ENCODE measurements around the gene SIRPB2. TPM values are rescaled to one million over a fixed set of nuclear protein-coding genes. Genes with fewer than 3 reads are reported as not detected.
A peak's percentile ranks its signal among the peaks of the same experiment; 100 is the strongest.

The SIRPB2 gene
- total and polyA plus RNA-seq, 2 donors (not counting 3 experiments of a cell fraction or from before 2014, with no cell fraction given): 9.5 to 19.7 TPM

- intact Hi-C loops (cut with micrococcal nuclease) (loop anchor here (1.0 kb wide), 1 partner anchor 28 kb away; no protein-coding TSS in a partner anchor), dilution Hi-C loops (cut with MboI; ENCODE audit: extremely low pct_ligation_motif_present, low sequenced_read_pairs) (no loop called here)
- H3K27ac ChIP-seq (ENCODE audit: insufficient read depth, low read depth, low read length): no peak overlapping the region
- peak; percentile 33 for FAIRE-seq
- no TSS peak for BruUV-seq (replicated peaks)
- H3K36me3 ChIP-seq (ENCODE audit: control insufficient read depth in 2 of 2, extremely low read depth in 1 of 2, insufficient read depth in 2 of 2, low read length in 2 of 2): peaks cover 0 to 10% of the 10 kb centered on the region in 2 experiments
- H3K9ac ChIP-seq (replicated peaks; ENCODE audit: extremely low read depth, insufficient read depth, low read length): no peak overlapping the region
- no peaks in the 10 kb centered on the region for H3K9me1 ChIP-seq (replicated peaks; ENCODE audit: control insufficient read depth, extremely low read depth, insufficient read depth, low read length)
- no peaks in the 10 kb centered on the region for H3K79me2 ChIP-seq (ENCODE audit: control insufficient read depth, insufficient read depth, low read length)
- no peak for DNase-seq (ENCODE audit: low read depth, low spot score)
- no peak overlapping the region for H3K4me2 ChIP-seq (ENCODE audit: insufficient read depth, low read length)
- peaks cover 14% of the 10 kb centered on the region for H3K4me1 ChIP-seq (ENCODE audit: control insufficient read depth, extremely low read depth, insufficient read depth, low read length)
- H3K27me3 ChIP-seq (ENCODE audit: control insufficient read depth in 2 of 2, insufficient read depth in 2 of 2, low read length in 2 of 2): no peaks in the 10 kb centered on the region
- ChIA-PET POLR2A (no interaction called here), CTCF (interaction anchor here (1.3 to 14.3 kb wide), 4 partner anchors 12 to 29 kb away, joined by 3 to 229 read pairs (median 8); partner anchors contain the start of gene SIRPB2)
- H3K9me3 ChIP-seq (replicated peaks; ENCODE audit: control insufficient read depth, insufficient read depth, low read length): no peaks in the 10 kb centered on the region
- H2AFZ ChIP-seq (ENCODE audit: low read depth, low read length): no peak overlapping the region
- TF ChIP-seq POLR2A (IDR thresholded peaks at IDR 0.05; ENCODE audit: low read depth, low read length): no peak
- no peak for TF ChIP-seq POLR2AphosphoS5 (IDR thresholded peaks at IDR 0.05; ENCODE audit: insufficient read depth, low read depth, low read length)
- TF ChIP-seq, protein P1, sequence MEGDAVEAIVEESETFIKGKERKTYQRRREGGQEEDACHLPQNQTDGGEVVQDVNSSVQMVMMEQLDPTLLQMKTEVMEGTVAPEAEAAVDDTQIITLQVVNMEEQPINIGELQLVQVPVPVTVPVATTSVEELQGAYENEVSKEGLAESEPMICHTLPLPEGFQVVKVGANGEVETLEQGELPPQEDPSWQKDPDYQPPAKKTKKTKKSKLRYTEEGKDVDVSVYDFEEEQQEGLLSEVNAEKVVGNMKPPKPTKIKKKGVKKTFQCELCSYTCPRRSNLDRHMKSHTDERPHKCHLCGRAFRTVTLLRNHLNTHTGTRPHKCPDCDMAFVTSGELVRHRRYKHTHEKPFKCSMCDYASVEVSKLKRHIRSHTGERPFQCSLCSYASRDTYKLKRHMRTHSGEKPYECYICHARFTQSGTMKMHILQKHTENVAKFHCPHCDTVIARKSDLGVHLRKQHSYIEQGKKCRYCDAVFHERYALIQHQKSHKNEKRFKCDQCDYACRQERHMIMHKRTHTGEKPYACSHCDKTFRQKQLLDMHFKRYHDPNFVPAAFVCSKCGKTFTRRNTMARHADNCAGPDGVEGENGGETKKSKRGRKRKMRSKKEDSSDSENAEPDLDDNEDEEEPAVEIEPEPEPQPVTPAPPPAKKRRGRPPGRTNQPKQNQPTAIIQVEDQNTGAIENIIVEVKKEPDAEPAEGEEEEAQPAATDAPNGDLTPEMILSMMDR (IDR thresholded peaks at IDR 0.05; ENCODE audit: extremely low read depth in 1 of 2, insufficient read depth in 1 of 2, low read depth in 1 of 2, low read length in 2 of 2): peak; percentile 14 to 30
- TF ChIP-seq GATA2 (IDR thresholded peaks at IDR 0.05; ENCODE audit: insufficient read depth, insufficient read length, low read depth, low read length): no peak
- H4K20me1 ChIP-seq (replicated peaks; ENCODE audit: control insufficient read depth, extremely low read depth, insufficient read depth, low read length): no peaks in the 10 kb centered on the region
- H3K4me3 ChIP-seq (replicated peaks in 1 of 3; ENCODE audit: insufficient read depth in 1 of 3, low read depth in 1 of 3, low read length in 3 of 3): no peak overlapping the region
These were observed 16.2 kb downstream of the SIRPB2 start for GRCh38 chr20:1474817-1475603.

DNA sequence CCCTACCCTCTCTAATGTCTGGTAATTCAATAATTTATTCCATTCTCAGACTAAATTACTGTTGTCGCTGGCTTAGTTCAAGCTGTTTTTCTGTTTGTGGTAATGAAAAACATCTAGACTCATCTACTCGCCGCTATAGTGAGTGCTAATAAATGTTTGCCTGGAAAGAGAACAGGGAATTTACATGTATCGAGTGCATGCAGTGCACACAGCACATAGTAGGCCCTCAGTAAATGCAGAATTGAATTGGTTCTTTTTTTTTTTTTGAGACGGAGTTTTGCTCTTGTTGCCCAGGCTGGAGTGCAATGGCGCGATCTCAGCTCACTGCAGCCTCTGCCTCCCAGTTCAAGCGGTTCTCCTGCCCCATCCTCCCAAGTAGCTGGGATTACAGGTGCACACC lies 16.9 kb downstream of the SIRPB2 start:
- intact Hi-C loops (cut with micrococcal nuclease): no loop called here
- no TSS peak for BruUV-seq (replicated peaks)
- FAIRE-seq: no peak

More for the DNA sequence above, 16.9 kb downstream of the SIRPB2 start:
- CTCF ChIA-PET: interaction anchor here (1.3 to 14.3 kb wide), 5 partner anchors 12 to 303 kb away, joined by 3 to 229 read pairs (median 6); partner anchors contain the start of gene SIRPB2
- Histone ChIP-seq H4K20me1 (replicated peaks; ENCODE audit: control insufficient read depth, extremely low read depth, insufficient read depth, low read length) (no peaks in the 10 kb centered on the region), H3K36me3 (ENCODE audit: control insufficient read depth in 2 of 2, extremely low read depth in 1 of 2, insufficient read depth in 2 of 2, low read length in 2 of 2) (peaks cover 0 to 8% of the 10 kb centered on the region in 2 experiments), H3K4me2 (ENCODE audit: insufficient read depth, low read length) (no peak overlapping the region), H3K9ac (replicated peaks; ENCODE audit: extremely low read depth, insufficient read depth, low read length) (no peak overlapping the region), H3K4me1 (ENCODE audit: control insufficient read depth, extremely low read depth, insufficient read depth, low read length) (peaks cover 19% of the 10 kb centered on the region), H3K27ac (ENCODE audit: insufficient read depth, low read depth, low read length) (no peak overlapping the region), H2AFZ (ENCODE audit: low read depth, low read length) (no peak overlapping the region), H3K9me1 (replicated peaks; ENCODE audit: control insufficient read depth, extremely low read depth, insufficient read depth, low read length) (no peaks in the 10 kb centered on the region), H3K9me3 (replicated peaks; ENCODE audit: control insufficient read depth, insufficient read depth, low read length) (no peaks in the 10 kb centered on the region), H3K79me2 (ENCODE audit: control insufficient read depth, insufficient read depth, low read length) (no peaks in the 10 kb centered on the region), H3K27me3 (ENCODE audit: control insufficient read depth in 2 of 2, insufficient read depth in 2 of 2, low read length in 2 of 2) (no peaks in the 10 kb centered on the region), H3K4me3 (replicated peaks in 1 of 3; ENCODE audit: insufficient read depth in 1 of 3, low read depth in 1 of 3, low read length in 3 of 3) (no peak overlapping the region)
- dilution Hi-C loops (cut with MboI; ENCODE audit: extremely low pct_ligation_motif_present, low sequenced_read_pairs): no loop called here
- TF ChIP-seq POLR2AphosphoS5 (IDR thresholded peaks at IDR 0.05; ENCODE audit: insufficient read depth, low read depth, low read length): no peak
- no peak for TF ChIP-seq GATA2 (IDR thresholded peaks at IDR 0.05; ENCODE audit: insufficient read depth, insufficient read length, low read depth, low read length)
- no peak for TF ChIP-seq POLR2A (IDR thresholded peaks at IDR 0.05; ENCODE audit: low read depth, low read length)
- no peak for TF ChIP-seq JUN (IDR thresholded peaks at IDR 0.05; ENCODE audit: borderline replicate concordance, insufficient read depth, insufficient read length, low read depth)
- TF ChIP-seq EZH2 (IDR thresholded peaks at IDR 0.05; ENCODE audit: borderline replicate concordance, low read depth, low read length, severe bottlenecking): no peak
- POLR2A ChIA-PET: no interaction called here
- DNase-seq (ENCODE audit: low read depth, low spot score): no peak

Data from endothelial cell of umbilical vein (primary cell).